Stimulated activated CD8-positive, alpha-beta memory T cell treated with anti-CD3 and anti-CD28 coated beads, Interleukin-4, amount 100 ng/mL, for 24 hours (primary cell): Measurements from ENCODE around the gene BCKDK.
"Not testable (repeated sequence)": the region's sequence is repeated elsewhere in the genome, so short reads cannot be mapped to it uniquely, and the experiment has no call there.

Experiments
- DNase-seq: peaks from one replicate; pipeline ENCODE4 v3.0.0-alpha.2; 2020; ENCODE audit warnings: low read depth

BCKDK gene

GRCh38 chr16:31099860-31100638 lies 8.1 kb upstream of the BCKDK start:
- DNase-seq = no peak

- not testable (repeated sequence) for DNase-seq
These were observed 7.1 kb upstream of the BCKDK start for GRCh38 chr16:31100876-31101641.

GRCh38 chr16:31105677-31106213 lies 2.4 kb upstream of the BCKDK start:
- peak; percentile 77 for DNase-seq

DNA sequence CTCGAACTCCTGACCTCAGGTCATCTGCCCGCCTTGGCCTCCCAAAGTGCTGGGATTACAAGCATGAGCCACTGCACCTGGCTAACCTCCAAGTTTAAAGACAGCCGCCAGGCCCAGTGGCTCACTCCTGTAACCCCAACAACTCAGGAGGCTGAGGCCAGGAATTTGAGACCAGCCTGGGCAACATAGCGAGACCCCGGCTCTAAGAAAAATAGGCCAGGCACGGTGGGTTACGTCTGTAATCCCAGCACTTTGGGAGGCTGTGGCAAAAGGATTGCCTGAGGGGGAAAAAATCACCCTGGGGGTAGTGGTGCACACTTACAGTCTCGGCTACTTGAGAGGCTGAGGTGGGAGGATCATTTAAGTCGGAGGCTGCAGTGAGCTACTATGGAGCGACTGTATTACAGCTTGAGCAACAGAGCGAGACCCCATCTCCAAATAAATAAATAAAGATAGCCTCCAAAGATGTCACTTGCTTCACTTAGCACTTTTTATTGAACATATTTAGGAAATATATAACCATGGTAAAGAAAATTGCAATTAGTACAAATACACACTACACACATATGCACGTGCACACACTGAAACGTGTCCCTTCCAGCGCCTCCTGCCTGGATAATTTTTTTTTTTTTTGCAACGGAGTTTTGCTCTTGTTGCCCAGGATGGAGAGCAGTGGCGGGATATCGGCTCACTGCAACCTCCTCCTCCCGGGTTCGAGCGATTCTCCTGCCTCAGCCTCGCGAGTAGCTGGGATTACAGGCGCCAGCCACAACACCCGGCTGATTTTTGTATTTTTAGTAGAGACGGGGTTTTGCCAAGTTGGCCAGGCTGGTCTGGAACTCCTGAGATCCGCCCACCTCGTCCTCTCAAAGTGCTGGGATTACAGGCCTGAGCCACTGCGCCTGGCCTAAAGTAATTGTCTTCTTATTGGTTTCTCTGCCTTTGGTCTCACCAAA lies 1.4 kb upstream of the BCKDK start:
- no peak for DNase-seq

- no peak for DNase-seq
These were observed 720 bp upstream of the BCKDK start for GRCh38 chr16:31107465-31107867.

- no peak for DNase-seq
These were observed 790 bp downstream of the BCKDK start for GRCh38 chr16:31108794-31109558.

DNA sequence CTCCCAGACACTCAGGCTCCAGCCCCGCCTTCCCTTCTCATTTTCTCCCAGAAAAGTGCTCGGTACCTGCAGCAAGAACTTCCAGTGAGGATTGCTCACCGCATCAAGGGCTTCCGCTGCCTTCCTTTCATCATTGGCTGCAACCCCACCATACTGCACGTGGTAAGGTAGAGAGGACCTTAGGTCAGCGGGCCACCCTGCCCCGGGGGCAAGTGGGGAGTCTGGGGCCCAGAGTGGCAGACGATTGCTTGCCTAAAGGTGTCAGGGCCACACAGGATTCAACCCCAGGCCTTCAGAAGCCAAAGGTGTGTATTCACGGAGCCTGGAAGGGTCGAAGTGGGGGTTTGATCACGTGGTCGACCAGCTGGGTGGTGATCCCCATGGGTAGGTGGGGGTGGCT lies 1.4 kb downstream of the BCKDK start:
- DNase-seq = no peak

GRCh38 chr16:31110106-31111034 lies 2.2 kb downstream of the BCKDK start:
- DNase-seq = no peak

GRCh38 chr16:31111881-31112466 lies 3.8 kb downstream of the BCKDK start:
- no peak for DNase-seq

GRCh38 chr16:31112711-31113110 lies 4.5 kb downstream of the BCKDK start:
- no peak for DNase-seq

- DNase-seq = no peak
These were observed 5.2 kb downstream of the BCKDK start for GRCh38 chr16:31113121-31114120.

DNA sequence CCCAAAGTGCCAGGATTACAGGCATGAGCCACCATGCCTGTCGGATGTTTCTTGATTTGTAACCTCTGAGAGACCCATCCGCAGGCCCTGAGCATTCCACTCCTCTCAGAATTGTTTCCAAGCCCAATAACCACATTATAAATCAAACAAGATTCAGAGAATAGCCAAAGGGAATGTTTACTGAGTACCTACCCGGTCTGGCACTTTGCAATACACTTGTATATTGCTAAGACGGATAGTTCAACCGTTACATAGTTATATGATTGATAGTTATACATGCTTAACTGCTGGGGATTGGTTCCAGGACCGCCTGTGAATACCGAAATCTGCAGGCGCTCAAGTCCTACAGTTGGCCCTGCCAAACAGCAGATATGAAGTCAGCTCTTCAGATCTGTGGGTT lies 6.3 kb downstream of the BCKDK start:
- no peak for DNase-seq

DNA sequence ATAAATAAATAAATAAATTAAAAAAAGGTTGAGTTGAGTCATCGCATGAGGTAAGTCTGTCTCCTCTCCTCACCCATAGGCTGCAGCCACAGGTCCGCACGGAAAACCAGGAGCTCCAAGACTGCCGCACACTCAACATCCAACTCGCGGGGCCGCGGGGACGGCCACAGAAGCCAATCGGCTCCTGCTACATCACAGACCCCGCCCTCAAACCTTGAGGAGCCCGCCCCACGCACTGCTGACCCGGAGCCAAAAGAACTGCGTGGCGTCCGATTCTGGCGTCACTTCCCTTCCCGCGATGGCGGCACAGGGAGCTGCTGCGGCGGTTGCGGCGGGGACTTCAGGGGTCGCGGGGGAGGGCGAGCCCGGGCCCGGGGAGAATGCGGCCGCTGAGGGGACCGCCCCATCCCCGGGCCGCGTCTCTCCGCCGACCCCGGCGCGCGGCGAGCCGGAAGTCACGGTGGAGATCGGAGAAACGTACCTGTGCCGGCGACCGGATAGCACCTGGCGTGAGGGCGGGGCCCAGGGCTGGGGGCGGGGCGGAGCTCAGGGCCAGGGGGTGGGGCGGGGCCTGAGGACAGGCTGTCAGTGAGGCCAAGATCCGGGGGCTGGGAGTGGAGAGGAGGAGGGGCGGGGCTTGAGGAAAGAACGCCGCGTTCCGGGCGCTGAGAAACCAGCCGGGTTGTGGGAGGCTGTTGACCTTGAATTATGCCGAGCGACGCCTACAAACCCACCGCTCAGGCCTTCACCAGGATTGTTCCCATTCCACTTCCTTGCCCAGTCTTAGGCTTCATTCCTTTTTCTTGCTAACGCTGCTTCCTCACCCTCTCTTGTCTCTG lies 9.4 kb downstream of the BCKDK start, which contains the start of gene KAT8:
KAT8 (plus strand) TSS at position 281 of the 839 bp plus-strand sequence; CDS start at position 299, 18 bp downstream.
- DNase-seq = peak; percentile 95

- no peak for DNase-seq
These were observed 10.3 kb downstream of the BCKDK start for GRCh38 chr16:31118223-31119155.

DNA sequence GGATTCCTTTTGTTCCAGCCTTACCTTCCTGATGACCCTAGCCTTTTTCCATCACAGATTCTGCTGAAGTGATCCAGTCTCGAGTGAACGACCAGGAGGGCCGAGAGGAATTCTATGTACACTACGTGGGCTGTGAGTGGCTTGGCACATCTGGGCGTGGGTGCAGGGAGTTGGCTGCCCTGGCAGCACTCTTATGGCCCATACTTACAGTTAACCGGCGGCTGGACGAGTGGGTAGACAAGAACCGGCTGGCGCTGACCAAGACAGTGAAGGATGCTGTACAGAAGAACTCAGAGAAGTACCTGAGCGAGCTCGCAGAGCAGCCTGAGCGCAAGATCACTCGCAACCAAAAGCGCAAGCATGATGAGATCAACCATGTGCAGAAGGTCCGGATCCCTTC lies 11.9 kb downstream of the BCKDK start:
- DNase-seq = no peak

GRCh38 chr16:31125844-31126243 lies 17.7 kb downstream of the BCKDK start:
- no peak for DNase-seq
